ENCODE results near the gene TLCD5.

DNA sequence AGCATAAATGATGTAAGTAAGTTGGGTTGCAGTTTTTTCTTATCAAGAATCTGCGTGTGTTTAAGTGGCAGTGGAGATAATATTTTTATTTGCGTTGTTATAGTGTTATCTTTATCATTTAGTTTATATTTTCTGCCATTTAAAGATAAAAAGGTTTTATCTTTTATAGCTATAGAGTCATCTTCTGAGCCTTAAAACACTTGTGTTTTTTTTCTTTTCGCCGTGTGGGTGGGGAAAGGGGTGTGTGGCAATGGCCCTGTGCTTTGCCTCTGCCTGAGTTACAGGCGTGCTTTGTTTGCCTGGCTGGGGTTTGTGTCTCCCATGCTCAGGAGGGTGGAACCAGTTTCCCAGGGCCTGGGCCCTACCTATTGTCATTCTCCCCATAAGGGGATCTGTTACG lies 27.3 kb downstream of the TLCD5 start:
- TF ChIP-seq, protein P1, sequence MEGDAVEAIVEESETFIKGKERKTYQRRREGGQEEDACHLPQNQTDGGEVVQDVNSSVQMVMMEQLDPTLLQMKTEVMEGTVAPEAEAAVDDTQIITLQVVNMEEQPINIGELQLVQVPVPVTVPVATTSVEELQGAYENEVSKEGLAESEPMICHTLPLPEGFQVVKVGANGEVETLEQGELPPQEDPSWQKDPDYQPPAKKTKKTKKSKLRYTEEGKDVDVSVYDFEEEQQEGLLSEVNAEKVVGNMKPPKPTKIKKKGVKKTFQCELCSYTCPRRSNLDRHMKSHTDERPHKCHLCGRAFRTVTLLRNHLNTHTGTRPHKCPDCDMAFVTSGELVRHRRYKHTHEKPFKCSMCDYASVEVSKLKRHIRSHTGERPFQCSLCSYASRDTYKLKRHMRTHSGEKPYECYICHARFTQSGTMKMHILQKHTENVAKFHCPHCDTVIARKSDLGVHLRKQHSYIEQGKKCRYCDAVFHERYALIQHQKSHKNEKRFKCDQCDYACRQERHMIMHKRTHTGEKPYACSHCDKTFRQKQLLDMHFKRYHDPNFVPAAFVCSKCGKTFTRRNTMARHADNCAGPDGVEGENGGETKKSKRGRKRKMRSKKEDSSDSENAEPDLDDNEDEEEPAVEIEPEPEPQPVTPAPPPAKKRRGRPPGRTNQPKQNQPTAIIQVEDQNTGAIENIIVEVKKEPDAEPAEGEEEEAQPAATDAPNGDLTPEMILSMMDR (IDR thresholded peaks at IDR 0.05; ENCODE audit: low read length): no peak
- no peak for TF ChIP-seq EZH2 (IDR thresholded peaks at IDR 0.05; ENCODE audit: borderline replicate concordance, low read length)

Data from OCI-LY1 (cell line).